OCI-M2 (cell line): ENCODE results near the gene CARMIL3.
"Not testable (repeated sequence)": the region's sequence is repeated elsewhere in the genome, so short reads cannot be mapped to it uniquely, and the experiment has no call there.

Experiments used
- DNase-seq: peaks from one replicate; lab custom pipeline; 2025; ENCODE audit not compliant: unreplicated experiment; lab: John Stamatoyannopoulos, UW

Gene CARMIL3

GRCh38 chr14:24051789-24052655, at the start of gene CARMIL3:
CARMIL3 (plus strand) TSS chr14:24052009; CDS start chr14:24052154, 145 bp downstream.
- DNase-seq, result no peak

GRCh38 chr14:24006471-24006816, 45.4 kb upstream of the CARMIL3 start:
- not testable (repeated sequence) for DNase-seq

GRCh38 chr14:24006817-24007652, 44.8 kb upstream of the CARMIL3 start:
- not testable (repeated sequence) for DNase-seq

- DNase-seq, result no peak
These were observed 40.8 kb upstream of the CARMIL3 start for GRCh38 chr14:24011051-24011450.

- not testable (repeated sequence) for DNase-seq
These were observed 39.0 kb upstream of the CARMIL3 start for GRCh38 chr14:24012726-24013273.

- DNase-seq, result peak; percentile 35
These were observed 37.9 kb upstream of the CARMIL3 start for GRCh38 chr14:24013654-24014514.

GRCh38 chr14:24015745-24016144, 36.1 kb upstream of the CARMIL3 start:
- not testable (repeated sequence) for DNase-seq

GRCh38 chr14:24018978-24019377, 32.8 kb upstream of the CARMIL3 start:
- not testable (repeated sequence) for DNase-seq

- not testable (repeated sequence) for DNase-seq
These were observed 31.9 kb upstream of the CARMIL3 start for GRCh38 chr14:24019944-24020343.

GRCh38 chr14:24020520-24020919, 31.3 kb upstream of the CARMIL3 start:
- DNase-seq, result not testable (repeated sequence)

- DNase-seq, result not testable (repeated sequence)
These were observed 26.8 kb upstream of the CARMIL3 start for GRCh38 chr14:24024939-24025418.

- DNase-seq, result not testable (repeated sequence)
These were observed 22.1 kb upstream of the CARMIL3 start for GRCh38 chr14:24029687-24030086.

- not testable (repeated sequence) for DNase-seq
These were observed 20.5 kb upstream of the CARMIL3 start for GRCh38 chr14:24031331-24031730.

GRCh38 chr14:24032727-24033418, 18.9 kb upstream of the CARMIL3 start:
- DNase-seq, result no peak

GRCh38 chr14:24035769-24036168, 16.0 kb upstream of the CARMIL3 start:
- DNase-seq, result not testable (repeated sequence)

- DNase-seq, result no peak
These were observed 15.4 kb upstream of the CARMIL3 start for GRCh38 chr14:24036169-24036962.

- not testable (repeated sequence) for DNase-seq
These were observed 14.7 kb upstream of the CARMIL3 start for GRCh38 chr14:24036963-24037657.

GRCh38 chr14:24037658-24038037, 14.2 kb upstream of the CARMIL3 start:
- DNase-seq, result no peak
